Trophoblast cell (in vitro differentiated cells and primary cell): Measurements from ENCODE around the gene PARVB.

Experiments used
- DNase-seq, 2 donors: peaks; one replicate each; pipeline ENCODE4 v3.0.0-alpha.2; 2016
- H2AFZ ChIP-seq: 2 replicates; pipeline ENCODE4 v1.6.1; 2013; ENCODE audit warnings: low read length, moderate library complexity, mild to moderate bottlenecking; ENCODE audit not compliant: insufficient read depth, poor library complexity
- H2AK5ac ChIP-seq: 2 replicates; pipeline ENCODE4 v1.6.1; 2013; ENCODE audit warnings: mild to moderate bottlenecking, low read length
- H2BK120ac ChIP-seq: 2 replicates; pipeline ENCODE4 v1.6.1; 2013; ENCODE audit warnings: low read length, mild to moderate bottlenecking, moderate library complexity; ENCODE audit not compliant: insufficient read depth, poor library complexity
- H2BK12ac ChIP-seq: 2 replicates; pipeline ENCODE4 v1.6.1; 2013; ENCODE audit warnings: mild to moderate bottlenecking, low read length, moderate library complexity
- H2BK5ac ChIP-seq: 2 replicates; pipeline ENCODE4 v1.6.1; 2013; ENCODE audit warnings: low read length, low read depth, moderate library complexity, mild to moderate bottlenecking; ENCODE audit not compliant: poor library complexity
- H3K14ac ChIP-seq: 2 replicates; pipeline ENCODE4 v1.6.1; 2013; ENCODE audit warnings: mild to moderate bottlenecking, low read length
- H3K18ac ChIP-seq: 2 replicates; pipeline ENCODE4 v1.6.1; 2013; ENCODE audit warnings: mild to moderate bottlenecking, low read length
- H3K23ac ChIP-seq: 2 replicates; pipeline ENCODE4 v1.6.1; 2013; ENCODE audit warnings: low read length
- H3K27ac ChIP-seq: 2 replicates; pipeline ENCODE4 v1.5.1; 2013; ENCODE audit warnings: low read depth, mild to moderate bottlenecking, inconsistent platforms, low read length, moderate library complexity
- H3K27me3 ChIP-seq: 2 replicates; pipeline ENCODE4 v1.6.1; 2013; ENCODE audit warnings: inconsistent platforms, mild to moderate bottlenecking, low read length, moderate library complexity; ENCODE audit not compliant: insufficient read depth
- H3K36me3 ChIP-seq, 2 experiments: 1 replicate in 1 of 2; 2 replicates in 1 of 2; pipeline ENCODE4 v1.6.1; 2013; ENCODE audit warnings: low read length in 2 of 2, mild to moderate bottlenecking in 2 of 2, moderate library complexity in 1 of 2; ENCODE audit not compliant: insufficient read depth in 2 of 2, control insufficient read depth in 1 of 2
- H3K4ac ChIP-seq: 2 replicates; pipeline ENCODE4 v1.6.1; 2013; ENCODE audit warnings: low read depth, mild to moderate bottlenecking, low read length, moderate library complexity
- H3K4me1 ChIP-seq, 2 experiments: 1 replicate in 1 of 2; 2 replicates in 1 of 2; pipeline ENCODE4 v1.6.1; 2013; ENCODE audit warnings: low read length in 2 of 2, mild to moderate bottlenecking in 2 of 2, moderate library complexity in 1 of 2; ENCODE audit not compliant: insufficient read depth in 2 of 2, control insufficient read depth in 1 of 2
- H3K4me2 ChIP-seq: 2 replicates; pipeline ENCODE4 v1.6.1; 2013; ENCODE audit warnings: inconsistent platforms, mild to moderate bottlenecking, low read length, moderate library complexity
- H3K4me3 ChIP-seq: 2 replicates; pipeline ENCODE4 v1.5.1; 2013; ENCODE audit warnings: mild to moderate bottlenecking, low read depth, low read length, inconsistent platforms
- H3K79me1 ChIP-seq: one replicate; pipeline ENCODE4 v1.6.1; 2013; ENCODE audit warnings: low read length
- H3K79me2 ChIP-seq: 2 replicates; pipeline ENCODE4 v1.6.1; 2013; ENCODE audit warnings: low read length, mild to moderate bottlenecking; ENCODE audit not compliant: control insufficient read depth, insufficient read depth, poor library complexity
- H3K9ac ChIP-seq: 2 replicates; pipeline ENCODE4 v1.6.1; 2013; ENCODE audit warnings: mild to moderate bottlenecking, low read length
- H3K9me3 ChIP-seq: 2 replicates; pipeline ENCODE4 v1.6.1; 2013; ENCODE audit warnings: low read depth, mild to moderate bottlenecking, control low read depth, inconsistent platforms, low read length; ENCODE audit not compliant: insufficient read depth
- H4K12ac ChIP-seq: 2 replicates; pipeline ENCODE4 v1.6.1; 2013; ENCODE audit warnings: low read depth, mild to moderate bottlenecking, low read length, moderate library complexity
- H4K8ac ChIP-seq: 2 replicates; pipeline ENCODE4 v1.6.1; 2013; ENCODE audit warnings: low read depth, mild to moderate bottlenecking, low read length, moderate library complexity
- H4K91ac ChIP-seq: one replicate; pipeline ENCODE4 v1.6.1; 2013; ENCODE audit warnings: low read depth, mild to moderate bottlenecking, low read length, moderate library complexity
- WGBS: extraction: QIAGEN DNeasy Blood & Tissue Kit; methylation state at CpG from one replicate; pipeline ENCODE4 v1.1.7; 2013; ENCODE audit warnings: missing lambda C conversion rate; ENCODE audit not compliant: insufficient read length, insufficient coverage; ENCODE audit errors: extremely low coverage; 5-methylcytosine and 5-hydroxymethylcytosine counted together

The PARVB gene

GRCh38 chr22:44207173-44207980 lies 183.3 kb downstream of the PARVB start:
- H2BK12ac ChIP-seq, result no peak overlapping the region
- H3K79me2 ChIP-seq, result no peaks in the 10 kb centered on the region
- H3K23ac ChIP-seq, result no peak overlapping the region
- H3K4ac ChIP-seq, result no peak overlapping the region
- H3K79me1 ChIP-seq, result no peaks in the 10 kb centered on the region
- WGBS, result no CpG with 5 or more reads among the region's 16 CpGs
- H2AFZ ChIP-seq, result no peak overlapping the region
- H3K36me3 ChIP-seq, result no peaks in the 10 kb centered on the region
- H3K27ac ChIP-seq, result no peak overlapping the region
- H4K91ac ChIP-seq, result no peak overlapping the region
- H3K4me3 ChIP-seq, result no peak overlapping the region
- H3K27me3 ChIP-seq, result no peaks in the 10 kb centered on the region
- no peak overlapping the region for H2BK120ac ChIP-seq
- no peak overlapping the region for H4K12ac ChIP-seq
- no peak overlapping the region for H3K14ac ChIP-seq
- H2AK5ac ChIP-seq, result no peak overlapping the region
- H3K18ac ChIP-seq, result no peak overlapping the region
- H4K8ac ChIP-seq, result no peak overlapping the region
- H3K9me3 ChIP-seq, result no peaks in the 10 kb centered on the region
- no peak for DNase-seq
- H2BK5ac ChIP-seq, result no peak overlapping the region
- no peak overlapping the region for H3K4me2 ChIP-seq
- no peak overlapping the region for H3K9ac ChIP-seq
- no peaks in the 10 kb centered on the region for H3K4me1 ChIP-seq

DNA sequence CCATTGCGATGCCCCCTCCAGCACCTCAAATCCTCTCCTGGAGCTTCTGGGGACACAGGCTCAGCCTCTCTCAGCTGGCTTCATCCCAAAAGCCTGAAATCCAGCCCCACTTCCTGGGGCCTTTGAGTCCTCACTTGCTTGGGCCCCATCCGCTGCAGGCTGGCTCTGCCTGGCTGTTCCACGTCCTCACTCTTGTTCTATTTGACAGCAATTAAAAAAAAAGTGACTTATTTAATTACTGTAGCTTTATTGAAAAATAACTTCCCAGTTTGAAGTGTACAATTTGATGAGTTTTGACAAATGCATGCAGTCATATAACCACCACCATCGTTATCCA lies 183.8 kb downstream of the PARVB start:
- H3K36me3 ChIP-seq, result no peaks in the 10 kb centered on the region
- no peak overlapping the region for H3K23ac ChIP-seq
- H2AFZ ChIP-seq, result no peak overlapping the region
- H3K79me2 ChIP-seq, result no peaks in the 10 kb centered on the region
- H3K14ac ChIP-seq, result no peak overlapping the region
- H3K4me3 ChIP-seq, result no peak overlapping the region
- no peak overlapping the region for H3K4me2 ChIP-seq
- no peak overlapping the region for H4K12ac ChIP-seq
- no CpG with 5 or more reads among the region's 4 CpGs for WGBS
- no peaks in the 10 kb centered on the region for H3K9me3 ChIP-seq
- H2BK5ac ChIP-seq, result no peak overlapping the region
- no peaks in the 10 kb centered on the region for H3K27me3 ChIP-seq
- DNase-seq, result no peak
- no peak overlapping the region for H4K8ac ChIP-seq
- no peak overlapping the region for H3K27ac ChIP-seq
- no peak overlapping the region for H3K4ac ChIP-seq
- H3K18ac ChIP-seq, result no peak overlapping the region
- H3K79me1 ChIP-seq, result no peaks in the 10 kb centered on the region
- H2BK12ac ChIP-seq, result no peak overlapping the region
- H2BK120ac ChIP-seq, result no peak overlapping the region
- H3K4me1 ChIP-seq, result no peaks in the 10 kb centered on the region
- no peak overlapping the region for H2AK5ac ChIP-seq
- H4K91ac ChIP-seq, result no peak overlapping the region
- no peak overlapping the region for H3K9ac ChIP-seq

DNA sequence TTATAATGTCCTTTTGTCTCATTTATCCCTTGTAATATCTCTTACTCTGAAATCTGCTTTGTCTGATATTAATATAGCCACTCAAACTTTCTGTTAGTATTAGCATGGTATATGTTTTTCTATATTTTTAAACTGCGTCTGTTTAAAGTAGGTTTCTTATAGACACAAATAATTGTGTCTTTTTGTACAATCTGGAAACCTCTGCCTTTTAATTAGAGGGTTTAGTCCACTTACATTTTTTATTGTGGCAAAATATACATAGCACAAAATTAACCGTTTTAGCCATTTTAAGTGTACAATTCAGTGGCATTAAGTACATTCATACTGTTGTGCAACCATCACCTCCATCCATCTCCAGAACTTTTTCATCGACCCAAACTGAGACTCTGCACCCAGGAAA lies 185.2 kb downstream of the PARVB start:
- H3K4me3 ChIP-seq, result no peak overlapping the region
- no peaks in the 10 kb centered on the region for H3K36me3 ChIP-seq
- H2AK5ac ChIP-seq, result no peak overlapping the region
- no peak overlapping the region for H3K9ac ChIP-seq
- no peak overlapping the region for H2BK5ac ChIP-seq
- no peak overlapping the region for H3K27ac ChIP-seq
- no peaks in the 10 kb centered on the region for H3K79me1 ChIP-seq
- H3K27me3 ChIP-seq, result no peaks in the 10 kb centered on the region
- H3K79me2 ChIP-seq, result no peaks in the 10 kb centered on the region
- H3K18ac ChIP-seq, result no peak overlapping the region
- H4K12ac ChIP-seq, result no peak overlapping the region
- H3K4me1 ChIP-seq, result no peaks in the 10 kb centered on the region
- no peak overlapping the region for H3K14ac ChIP-seq
- no peak overlapping the region for H2BK120ac ChIP-seq
- no peak overlapping the region for H3K4ac ChIP-seq
- no peaks in the 10 kb centered on the region for H3K9me3 ChIP-seq
- no peak for DNase-seq
- no peak overlapping the region for H2BK12ac ChIP-seq
- H3K23ac ChIP-seq, result no peak overlapping the region
- no peak overlapping the region for H4K8ac ChIP-seq
- H3K4me2 ChIP-seq, result no peak overlapping the region
- no peak overlapping the region for H4K91ac ChIP-seq
- no CpG with 5 or more reads among the region's 3 CpGs for WGBS
- H2AFZ ChIP-seq, result no peak overlapping the region

- Histone ChIP-seq H4K12ac (no peak overlapping the region), H4K91ac (no peak overlapping the region), H3K27ac (no peak overlapping the region), H3K23ac (no peak overlapping the region), H2BK120ac (no peak overlapping the region), H3K14ac (no peak overlapping the region), H3K79me2 (no peaks in the 10 kb centered on the region), H3K9ac (no peak overlapping the region), H2BK12ac (no peak overlapping the region), H4K8ac (no peak overlapping the region), H2AK5ac (no peak overlapping the region), H3K18ac (no peak overlapping the region), H2AFZ (no peak overlapping the region), H3K4me2 (no peak overlapping the region), H3K27me3 (no peaks in the 10 kb centered on the region), H2BK5ac (no peak overlapping the region), H3K4me3 (no peak overlapping the region), H3K4me1 (no peaks in the 10 kb centered on the region), H3K9me3 (peaks cover 4% of the 10 kb centered on the region), H3K79me1 (no peaks in the 10 kb centered on the region), H3K4ac (no peak overlapping the region), H3K36me3 (no peaks in the 10 kb centered on the region)
- no CpG with 5 or more reads among the region's 4 CpGs for WGBS
- no peak for DNase-seq
These were observed 186.6 kb downstream of the PARVB start for GRCh38 chr22:44210722-44211121.
